ENCODE data around the gene RCC1.
A peak's percentile ranks its signal among the peaks of the same experiment; 100 is the strongest.
"Not testable (repeated sequence)": the region's sequence is repeated elsewhere in the genome, so short reads cannot be mapped to it uniquely, and the experiment has no call there.

RCC1 gene

GRCh38 chr1:28512058-28512611, 6.3 kb downstream of the RCC1 start:
- no peak for DNase-seq (ENCODE audit: low spot score)

DNA sequence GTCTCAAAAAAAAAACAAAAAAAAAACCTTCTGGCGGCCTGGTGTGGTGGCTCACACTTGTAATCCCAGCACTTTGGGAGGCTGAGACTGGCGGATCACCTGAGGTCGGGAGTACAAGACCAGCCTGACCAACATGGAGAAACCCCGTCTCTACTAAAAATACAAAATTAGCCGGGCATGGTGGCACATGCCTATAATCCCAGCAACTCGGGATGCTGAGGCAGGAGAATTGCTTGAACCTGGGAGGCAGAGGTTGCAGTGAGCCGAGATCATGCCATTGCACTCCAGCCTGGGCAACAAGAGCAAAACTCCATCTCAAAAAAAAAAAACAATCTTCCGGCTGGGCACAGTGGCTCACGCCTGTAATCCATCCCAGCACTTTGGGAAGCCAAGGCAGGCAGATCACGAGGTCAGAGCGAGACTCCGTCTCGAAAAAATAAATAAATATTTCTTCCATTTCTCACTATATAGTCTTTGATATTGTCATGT, 8.6 kb downstream of the RCC1 start:
- DNase-seq (ENCODE audit: low spot score) = not testable (repeated sequence)

DNA sequence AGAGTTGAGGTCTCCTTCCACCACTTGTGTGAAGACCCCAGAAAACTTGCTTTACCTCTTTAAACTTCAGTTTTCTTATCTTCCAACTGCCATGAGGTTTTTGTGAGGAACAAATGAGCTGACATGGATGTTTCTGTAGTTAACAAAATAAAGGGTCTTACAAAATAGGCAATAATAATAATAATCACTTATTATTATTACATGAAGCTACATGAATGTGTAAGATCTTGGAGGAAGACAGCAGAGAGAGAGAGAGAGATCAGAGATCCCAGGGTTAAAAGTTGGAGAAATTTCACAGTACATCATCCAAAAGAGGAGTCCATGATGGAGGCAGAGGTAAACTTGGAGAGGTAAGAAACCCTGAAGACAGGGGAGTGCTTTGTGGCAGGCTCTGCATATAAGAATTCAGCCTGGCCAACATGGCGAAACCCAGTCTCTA, 10.7 kb downstream of the RCC1 start:
- no peak for DNase-seq (ENCODE audit: low spot score)

DNA sequence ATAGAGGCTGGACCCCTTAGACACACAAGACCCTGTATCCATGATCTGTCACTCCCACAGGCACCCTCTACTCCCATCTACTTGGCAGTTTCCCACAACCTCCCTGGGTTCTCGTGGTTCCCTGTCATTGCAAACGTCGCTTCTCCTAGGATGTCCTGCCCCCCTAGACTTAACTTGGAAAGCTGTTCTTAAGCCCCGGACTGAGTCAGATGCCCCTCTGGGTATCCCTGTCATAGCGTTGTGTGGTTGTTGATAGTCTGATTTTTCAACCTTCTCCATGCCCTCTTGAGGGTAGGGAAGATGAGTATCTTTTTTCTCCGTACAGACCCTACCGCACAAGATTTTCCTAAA, 11.8 kb downstream of the RCC1 start:
- DNase-seq (ENCODE audit: low spot score) = no peak

GRCh38 chr1:28518000-28518744, 12.3 kb downstream of the RCC1 start:
- DNase-seq (ENCODE audit: low spot score) = peak; percentile 85

DNA sequence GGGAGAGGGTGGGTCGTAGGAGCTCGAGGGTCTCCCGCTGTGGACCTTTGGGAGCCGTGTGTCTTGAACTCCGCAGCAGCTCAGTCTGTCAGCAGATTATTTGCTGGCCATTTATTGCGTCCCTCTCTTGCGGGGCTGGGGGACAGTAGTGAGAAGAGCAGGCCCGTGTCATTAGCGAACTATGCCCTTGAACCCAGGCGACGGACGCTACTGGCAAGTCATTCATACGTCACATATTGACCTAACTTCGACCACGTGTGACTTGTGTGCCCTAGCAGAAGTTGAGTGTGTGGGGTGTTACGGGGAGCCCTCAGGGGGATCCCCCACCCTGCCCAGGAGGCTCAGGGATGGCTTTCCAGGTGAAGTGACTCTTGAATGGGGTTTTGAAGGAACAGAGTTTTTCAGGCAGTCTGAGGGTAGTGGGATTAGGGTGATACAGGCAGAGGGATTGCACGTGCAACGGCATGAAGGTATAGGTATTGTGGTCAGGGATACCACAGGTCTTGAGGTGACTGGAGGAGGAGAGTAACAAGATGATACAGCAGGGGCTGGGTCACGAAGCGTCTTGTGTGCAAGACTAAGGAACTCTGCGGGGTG, 13.0 kb downstream of the RCC1 start:
- no peak for DNase-seq (ENCODE audit: low spot score)

- no peak for DNase-seq (ENCODE audit: low spot score)
Measured at GRCh38 chr1:28519946-28520725, 14.3 kb downstream of the RCC1 start.

- not testable (repeated sequence) for DNase-seq (ENCODE audit: low spot score)
Measured at GRCh38 chr1:28520796-28521195, 15.0 kb downstream of the RCC1 start.

DNA sequence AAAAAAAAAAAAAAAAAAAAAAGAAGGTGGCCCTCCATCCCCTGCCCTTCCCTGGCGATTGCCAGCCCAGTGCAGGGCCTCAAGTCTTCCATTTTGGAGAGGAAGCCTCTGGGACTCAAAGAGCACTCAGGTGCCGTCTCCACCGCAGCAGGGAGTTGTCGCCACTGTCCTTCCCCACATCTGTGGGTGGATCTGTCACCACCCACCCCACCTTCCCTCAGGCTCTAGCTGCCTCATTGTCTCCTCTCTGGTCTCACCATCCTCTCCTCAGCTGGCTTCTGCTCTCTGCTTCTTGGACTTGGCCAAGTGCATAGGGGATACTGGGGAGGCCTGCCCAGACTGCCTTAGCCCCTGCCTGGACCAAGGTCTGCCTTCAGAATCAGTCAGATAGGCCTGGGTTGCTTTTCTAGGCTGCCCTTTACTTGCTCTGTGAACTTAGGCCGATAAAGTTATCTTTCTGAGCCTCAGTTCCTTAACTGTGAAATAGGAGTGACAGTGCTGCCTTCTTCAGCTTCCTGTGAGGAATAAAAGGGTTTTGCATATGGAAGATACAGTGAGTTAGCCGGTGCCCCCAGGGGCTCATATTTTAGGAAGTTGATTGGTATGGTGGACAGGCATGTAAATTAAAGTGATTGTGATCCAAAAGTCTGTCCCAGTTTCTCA, 15.8 kb downstream of the RCC1 start:
- no peak for DNase-seq (ENCODE audit: low spot score)

GRCh38 chr1:28522537-28522936, 16.7 kb downstream of the RCC1 start:
- DNase-seq (ENCODE audit: low spot score) = not testable (repeated sequence)

GRCh38 chr1:28525002-28525642, 19.3 kb downstream of the RCC1 start:
- not testable (repeated sequence) for DNase-seq (ENCODE audit: low spot score)

DNA sequence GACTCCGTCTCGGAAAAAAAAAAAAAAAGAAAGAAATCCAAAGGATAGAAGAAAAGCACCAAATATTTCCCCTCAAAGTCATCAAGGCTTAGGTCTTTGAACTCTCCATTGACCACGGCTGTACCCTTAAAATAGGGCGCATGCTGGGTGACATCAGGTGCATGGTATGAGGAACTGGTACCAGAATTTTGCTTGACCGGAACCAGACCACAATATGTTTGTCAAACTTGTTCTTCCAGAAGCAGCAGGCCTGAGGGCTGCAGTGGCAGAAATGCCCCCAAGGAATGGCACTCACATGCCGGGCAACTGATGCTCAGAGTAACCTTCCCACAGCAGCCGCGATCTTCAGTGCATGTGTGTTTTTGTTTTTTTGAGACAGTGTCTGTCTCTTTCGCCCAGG, 21.0 kb downstream of the RCC1 start:
- no peak for DNase-seq (ENCODE audit: low spot score)

GRCh38 chr1:28530456-28530855, 24.6 kb downstream of the RCC1 start:
- no peak for DNase-seq (ENCODE audit: low spot score)

- no peak for DNase-seq (ENCODE audit: low spot score)
Measured at GRCh38 chr1:28534671-28535070, 28.8 kb downstream of the RCC1 start.

DNA sequence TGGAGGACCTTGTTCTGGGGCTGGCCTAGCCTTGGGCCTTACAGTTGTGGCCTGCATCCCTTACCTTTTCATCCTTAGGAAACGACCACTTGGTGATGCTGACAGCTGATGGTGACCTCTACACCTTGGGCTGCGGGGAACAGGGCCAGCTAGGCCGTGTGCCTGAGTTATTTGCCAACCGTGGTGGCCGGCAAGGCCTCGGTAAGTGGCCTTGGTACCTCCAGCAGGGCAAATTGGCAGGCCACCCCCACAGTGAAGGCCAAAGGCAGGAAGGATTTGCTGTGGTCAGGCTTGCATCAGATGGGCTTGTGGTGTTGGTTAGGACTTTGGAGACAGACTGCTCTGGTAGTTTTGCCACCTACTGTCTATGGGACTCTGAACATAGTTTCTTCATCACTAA, 29.3 kb downstream of the RCC1 start:
- DNase-seq (ENCODE audit: low spot score) = no peak

- peak; percentile 63 for DNase-seq (ENCODE audit: low spot score)
Measured at GRCh38 chr1:28537457-28538199, 31.8 kb downstream of the RCC1 start.

DNA sequence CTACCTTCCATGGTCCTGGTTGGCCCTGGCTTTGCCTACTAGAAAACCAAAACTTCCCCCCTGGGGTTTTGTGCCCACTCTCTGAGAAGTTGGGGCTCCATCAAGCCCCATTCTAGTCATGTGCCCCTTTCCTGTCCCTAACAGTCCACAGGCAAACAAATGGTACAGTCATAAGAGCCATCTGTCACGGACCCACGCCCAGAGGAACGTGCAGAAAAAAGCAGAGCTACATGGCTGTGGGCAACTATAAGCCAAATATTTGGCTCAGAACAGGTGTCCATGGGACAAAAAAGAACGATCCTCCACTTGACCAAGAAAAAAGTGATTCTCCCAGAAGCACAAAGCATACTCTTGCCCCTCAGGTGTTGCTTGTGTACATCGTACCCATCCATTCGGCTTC, 32.4 kb downstream of the RCC1 start:
- no peak for DNase-seq (ENCODE audit: low spot score)

- DNase-seq (ENCODE audit: low spot score) = no peak
Measured at GRCh38 chr1:28540651-28541050, 34.8 kb downstream of the RCC1 start.

DNA sequence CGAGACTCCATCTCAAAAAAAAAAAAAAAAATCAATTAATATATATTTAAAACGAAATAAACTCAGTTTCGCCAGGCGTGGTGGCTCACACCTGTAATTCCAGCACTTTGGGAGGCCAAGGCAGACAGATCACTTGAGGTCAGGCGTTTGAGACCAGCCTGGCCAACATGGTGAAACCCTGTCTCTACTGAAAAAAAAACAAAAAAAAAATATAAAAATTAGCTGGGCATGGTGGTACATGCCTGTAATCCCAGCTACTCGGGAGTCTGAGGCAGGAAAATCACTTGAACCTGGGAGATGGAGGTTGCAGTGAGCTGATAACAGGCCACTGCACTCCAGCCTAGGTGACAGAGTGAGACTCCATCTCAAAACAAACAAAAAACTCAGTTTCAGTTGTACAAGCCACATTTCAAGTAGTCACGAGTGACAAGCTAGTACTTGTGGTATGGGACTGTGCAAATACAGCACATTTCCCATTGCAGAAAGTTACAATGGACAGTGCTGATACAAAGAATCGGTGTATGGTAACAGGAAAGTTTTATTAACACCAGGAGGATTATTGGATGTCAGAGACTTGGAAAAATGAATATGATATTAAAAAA, 35.7 kb downstream of the RCC1 start:
- DNase-seq (ENCODE audit: low spot score) = not testable (repeated sequence)

- DNase-seq (ENCODE audit: low spot score) = no peak
Measured at GRCh38 chr1:28545246-28545628, 39.4 kb downstream of the RCC1 start.
